HUES6 (cell line): ENCODE data around the gene HSPB1.

Experiments used
- H3K27ac ChIP-seq: 2 replicates; pipeline ENCODE4 v1.7.0; 2013; ENCODE audit warnings: low read depth, mild to moderate bottlenecking, low read length, inconsistent platforms
- H3K27me3 ChIP-seq: 2 replicates; pipeline ENCODE4 v1.6.1; 2013; ENCODE audit warnings: low read length; ENCODE audit not compliant: control insufficient read depth, insufficient read depth
- H3K36me3 ChIP-seq: 2 replicates; pipeline ENCODE4 v1.6.1; 2013; ENCODE audit warnings: low read length; ENCODE audit not compliant: control insufficient read depth, insufficient read depth
- H3K4me1 ChIP-seq: 2 replicates; pipeline ENCODE4 v1.6.1; 2013; ENCODE audit warnings: low read length; ENCODE audit not compliant: control insufficient read depth, insufficient read depth
- H3K4me3 ChIP-seq: 2 replicates; pipeline ENCODE4 v1.5.1; 2013; ENCODE audit warnings: low read depth, low read length
- H3K9ac ChIP-seq: one replicate; pipeline ENCODE4 v1.6.1; 2013; ENCODE audit warnings: mild to moderate bottlenecking, low read length
- H3K9me3 ChIP-seq: 2 replicates; pipeline ENCODE4 v1.6.1; 2013; ENCODE audit warnings: low read depth, low read length; ENCODE audit not compliant: control insufficient read depth, insufficient read depth

Gene HSPB1

GRCh38 chr7:76302347-76303201 lies at the start of gene HSPB1:
TSS of gene HSPB1 (plus strand) at chr7:76302673. CDS start at chr7:76302713, 40 bp downstream.
- Histone ChIP-seq H3K27ac (peak within 1 kb of the TSS; percentile 37; the same call in 1 of the 2 replicates), H3K36me3 (peaks cover 7% of the 10 kb centered on the region), H3K4me1 (peaks cover 24% of the 10 kb centered on the region), H3K4me3 (peak within 1 kb of the TSS; percentile 69), H3K27me3 (peaks cover 7% of the 10 kb centered on the region; the same call in 1 of the 2 replicates), H3K9me3 (no peaks in the 10 kb centered on the region), H3K9ac (peak within 1 kb of the TSS; percentile 57)

GRCh38 chr7:76254781-76255180 lies 47.7 kb upstream of the HSPB1 start:
- Histone ChIP-seq H3K9ac (no peak overlapping the region), H3K4me3 (no peak overlapping the region), H3K27ac (no peak overlapping the region), H3K27me3 (no peaks in the 10 kb centered on the region), H3K9me3 (no peaks in the 10 kb centered on the region), H3K36me3 (no peaks in the 10 kb centered on the region), H3K4me1 (peaks cover 10% of the 10 kb centered on the region)

- H3K27me3 ChIP-seq = no peaks in the 10 kb centered on the region
- H3K27ac ChIP-seq = no peak overlapping the region
- no peak overlapping the region for H3K9ac ChIP-seq
- H3K36me3 ChIP-seq = no peaks in the 10 kb centered on the region
- no peak overlapping the region for H3K4me3 ChIP-seq
- peaks cover 13% of the 10 kb centered on the region for H3K4me1 ChIP-seq
- no peaks in the 10 kb centered on the region for H3K9me3 ChIP-seq
These were observed 44.5 kb upstream of the HSPB1 start for GRCh38 chr7:76257973-76258372.

- H3K27me3 ChIP-seq = no peaks in the 10 kb centered on the region
- peak overlapping the region; percentile 45; the same call in 1 of the 2 replicates for H3K27ac ChIP-seq
- H3K9ac ChIP-seq = peak overlapping the region; percentile 45
- peak overlapping the region; percentile 72 for H3K4me3 ChIP-seq
- H3K4me1 ChIP-seq = peaks cover 13% of the 10 kb centered on the region
- H3K36me3 ChIP-seq = no peaks in the 10 kb centered on the region
- no peaks in the 10 kb centered on the region for H3K9me3 ChIP-seq
These were observed 43.1 kb upstream of the HSPB1 start for GRCh38 chr7:76259124-76260093.

- Histone ChIP-seq H3K27ac (no peak overlapping the region; the same call in 1 of the 2 replicates), H3K4me1 (peaks cover 13% of the 10 kb centered on the region), H3K4me3 (peak overlapping the region; percentile 72), H3K9me3 (no peaks in the 10 kb centered on the region), H3K9ac (no peak overlapping the region), H3K27me3 (no peaks in the 10 kb centered on the region), H3K36me3 (no peaks in the 10 kb centered on the region)
These were observed 42.2 kb upstream of the HSPB1 start for GRCh38 chr7:76260171-76260703.

- Histone ChIP-seq H3K4me1 (peaks cover 13% of the 10 kb centered on the region), H3K27me3 (no peaks in the 10 kb centered on the region), H3K9me3 (no peaks in the 10 kb centered on the region), H3K9ac (no peak overlapping the region), H3K4me3 (no peak overlapping the region), H3K27ac (no peak overlapping the region), H3K36me3 (no peaks in the 10 kb centered on the region)
These were observed 41.1 kb upstream of the HSPB1 start for GRCh38 chr7:76261329-76261728.

- no peak overlapping the region for H3K9ac ChIP-seq
- H3K4me3 ChIP-seq = no peak overlapping the region
- peaks cover 4% of the 10 kb centered on the region for H3K27me3 ChIP-seq
- no peaks in the 10 kb centered on the region for H3K9me3 ChIP-seq
- peaks cover 13% of the 10 kb centered on the region for H3K4me1 ChIP-seq
- H3K27ac ChIP-seq = no peak overlapping the region
- H3K36me3 ChIP-seq = no peaks in the 10 kb centered on the region
These were observed 40.5 kb upstream of the HSPB1 start for GRCh38 chr7:76261931-76262330.

- Histone ChIP-seq H3K27ac (no peak overlapping the region), H3K27me3 (peaks cover 10% of the 10 kb centered on the region), H3K9me3 (no peaks in the 10 kb centered on the region), H3K4me3 (no peak overlapping the region), H3K9ac (no peak overlapping the region), H3K36me3 (no peaks in the 10 kb centered on the region), H3K4me1 (peaks cover 13% of the 10 kb centered on the region)
These were observed 39.6 kb upstream of the HSPB1 start for GRCh38 chr7:76262683-76263402.

- Histone ChIP-seq H3K4me1 (peaks cover 35% of the 10 kb centered on the region), H3K4me3 (no peak overlapping the region), H3K27ac (no peak overlapping the region), H3K36me3 (no peaks in the 10 kb centered on the region), H3K9ac (no peak overlapping the region), H3K9me3 (no peaks in the 10 kb centered on the region), H3K27me3 (peaks cover 24% of the 10 kb centered on the region)
These were observed 37.2 kb upstream of the HSPB1 start for GRCh38 chr7:76265299-76265698.

- Histone ChIP-seq H3K36me3 (no peaks in the 10 kb centered on the region), H3K4me3 (peak overlapping the region; percentile 64), H3K9ac (no peak overlapping the region), H3K9me3 (no peaks in the 10 kb centered on the region), H3K27me3 (peaks cover 24% of the 10 kb centered on the region), H3K4me1 (peaks cover 22% of the 10 kb centered on the region), H3K27ac (no peak overlapping the region)
These were observed 35.2 kb upstream of the HSPB1 start for GRCh38 chr7:76267107-76267893.
